NB4 (cell line): ENCODE results near the gene GJD2.

Experiments
- MYC ChIP-seq: IDR thresholded peaks from 2 replicates; pipeline ENCODE4 v1.6.1; 2011; ENCODE audit warnings: low read depth, low read length
- POLR2A ChIP-seq: IDR thresholded peaks from 2 replicates; pipeline ENCODE4 v1.6.1; 2011; ENCODE audit warnings: mild to moderate bottlenecking; ENCODE audit not compliant: insufficient read length; ENCODE audit errors: extremely low read depth
- TF ChIP-seq, protein P1 (sequence below): IDR thresholded peaks from one replicate; pipeline ENCODE4 v1.5.1; 2012; ENCODE audit warnings: low read depth, low read length
- TF ChIP-seq, protein P2 (sequence below): IDR thresholded peaks from 2 replicates; pipeline ENCODE4 v1.6.1; 2011; ENCODE audit warnings: low read depth, low read length

DNA sequence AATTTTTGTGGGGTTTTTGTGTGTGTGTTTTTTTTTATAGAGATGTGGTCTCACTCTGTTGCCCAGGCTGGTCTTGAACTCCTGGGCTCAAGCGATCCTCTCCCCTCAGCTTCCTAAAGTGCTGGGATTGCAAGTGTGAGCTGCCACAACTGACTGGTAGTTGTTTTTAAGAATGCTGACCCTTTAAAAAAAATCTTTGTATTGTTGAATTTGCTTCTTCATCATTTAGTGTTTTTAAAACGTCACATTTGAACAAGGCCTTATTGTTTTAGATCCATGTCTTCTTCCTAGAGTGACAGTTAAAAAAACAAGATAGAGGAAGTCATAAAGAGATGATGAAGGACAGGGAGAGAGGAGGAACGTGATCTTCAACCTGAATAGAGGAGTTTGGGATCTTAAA lies 24.1 kb downstream of the GJD2 start:
- TF ChIP-seq, protein P1, sequence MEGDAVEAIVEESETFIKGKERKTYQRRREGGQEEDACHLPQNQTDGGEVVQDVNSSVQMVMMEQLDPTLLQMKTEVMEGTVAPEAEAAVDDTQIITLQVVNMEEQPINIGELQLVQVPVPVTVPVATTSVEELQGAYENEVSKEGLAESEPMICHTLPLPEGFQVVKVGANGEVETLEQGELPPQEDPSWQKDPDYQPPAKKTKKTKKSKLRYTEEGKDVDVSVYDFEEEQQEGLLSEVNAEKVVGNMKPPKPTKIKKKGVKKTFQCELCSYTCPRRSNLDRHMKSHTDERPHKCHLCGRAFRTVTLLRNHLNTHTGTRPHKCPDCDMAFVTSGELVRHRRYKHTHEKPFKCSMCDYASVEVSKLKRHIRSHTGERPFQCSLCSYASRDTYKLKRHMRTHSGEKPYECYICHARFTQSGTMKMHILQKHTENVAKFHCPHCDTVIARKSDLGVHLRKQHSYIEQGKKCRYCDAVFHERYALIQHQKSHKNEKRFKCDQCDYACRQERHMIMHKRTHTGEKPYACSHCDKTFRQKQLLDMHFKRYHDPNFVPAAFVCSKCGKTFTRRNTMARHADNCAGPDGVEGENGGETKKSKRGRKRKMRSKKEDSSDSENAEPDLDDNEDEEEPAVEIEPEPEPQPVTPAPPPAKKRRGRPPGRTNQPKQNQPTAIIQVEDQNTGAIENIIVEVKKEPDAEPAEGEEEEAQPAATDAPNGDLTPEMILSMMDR = no peak
- no peak for TF ChIP-seq POLR2A
- TF ChIP-seq, protein P2, sequence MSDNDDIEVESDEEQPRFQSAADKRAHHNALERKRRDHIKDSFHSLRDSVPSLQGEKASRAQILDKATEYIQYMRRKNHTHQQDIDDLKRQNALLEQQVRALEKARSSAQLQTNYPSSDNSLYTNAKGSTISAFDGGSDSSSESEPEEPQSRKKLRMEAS = no peak
- no peak for TF ChIP-seq MYC
